Measurements from ENCODE around the gene SEPTIN5.

Gene SEPTIN5

DNA sequence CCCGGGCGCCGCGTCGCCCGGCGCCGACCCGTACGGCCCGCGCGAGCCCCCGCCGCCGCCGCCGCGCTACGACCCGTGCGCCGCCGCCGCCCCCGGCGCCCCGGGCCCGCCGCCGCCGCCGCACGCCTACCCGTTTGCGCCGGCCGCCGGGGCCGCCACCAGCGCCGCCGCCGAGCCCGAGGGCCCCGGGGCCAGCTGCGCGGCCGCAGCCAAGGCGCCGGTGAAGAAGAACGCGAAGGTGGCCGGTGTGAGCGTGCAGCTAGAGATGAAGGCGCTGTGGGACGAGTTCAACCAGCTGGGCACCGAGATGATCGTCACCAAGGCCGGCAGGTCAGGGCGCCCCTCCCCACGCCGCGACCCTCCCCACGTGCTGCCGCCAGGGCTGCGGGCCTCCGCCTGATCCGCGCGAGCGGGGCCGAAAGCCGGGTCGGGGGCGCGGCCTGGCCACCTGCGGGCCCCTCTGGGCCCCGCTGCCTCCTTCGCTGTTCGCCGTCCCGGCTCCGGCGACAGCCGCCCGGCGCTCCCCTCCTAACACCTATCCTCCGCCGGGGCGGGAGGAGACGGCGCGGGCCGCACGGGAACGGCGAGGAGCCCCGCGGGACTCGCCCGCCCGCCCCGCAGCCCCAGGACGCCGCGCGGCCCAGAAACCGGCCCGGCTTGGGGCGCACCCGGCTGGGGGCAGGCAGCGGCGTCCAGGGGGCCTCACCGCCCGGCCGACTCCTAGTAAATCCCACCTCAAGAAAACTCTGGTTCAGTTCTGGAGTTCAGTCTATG, 46.8 kb downstream of the SEPTIN5 start:
- peak; percentile 60 for DNase-seq (ENCODE audit: low spot score)

- peak; percentile 76 for DNase-seq (ENCODE audit: low spot score)
Measured at GRCh38 chr22:19761725-19762567, 47.6 kb downstream of the SEPTIN5 start.

GRCh38 chr22:19762568-19763457, 48.5 kb downstream of the SEPTIN5 start:
- peak; percentile 60 for DNase-seq (ENCODE audit: low spot score)

DNA sequence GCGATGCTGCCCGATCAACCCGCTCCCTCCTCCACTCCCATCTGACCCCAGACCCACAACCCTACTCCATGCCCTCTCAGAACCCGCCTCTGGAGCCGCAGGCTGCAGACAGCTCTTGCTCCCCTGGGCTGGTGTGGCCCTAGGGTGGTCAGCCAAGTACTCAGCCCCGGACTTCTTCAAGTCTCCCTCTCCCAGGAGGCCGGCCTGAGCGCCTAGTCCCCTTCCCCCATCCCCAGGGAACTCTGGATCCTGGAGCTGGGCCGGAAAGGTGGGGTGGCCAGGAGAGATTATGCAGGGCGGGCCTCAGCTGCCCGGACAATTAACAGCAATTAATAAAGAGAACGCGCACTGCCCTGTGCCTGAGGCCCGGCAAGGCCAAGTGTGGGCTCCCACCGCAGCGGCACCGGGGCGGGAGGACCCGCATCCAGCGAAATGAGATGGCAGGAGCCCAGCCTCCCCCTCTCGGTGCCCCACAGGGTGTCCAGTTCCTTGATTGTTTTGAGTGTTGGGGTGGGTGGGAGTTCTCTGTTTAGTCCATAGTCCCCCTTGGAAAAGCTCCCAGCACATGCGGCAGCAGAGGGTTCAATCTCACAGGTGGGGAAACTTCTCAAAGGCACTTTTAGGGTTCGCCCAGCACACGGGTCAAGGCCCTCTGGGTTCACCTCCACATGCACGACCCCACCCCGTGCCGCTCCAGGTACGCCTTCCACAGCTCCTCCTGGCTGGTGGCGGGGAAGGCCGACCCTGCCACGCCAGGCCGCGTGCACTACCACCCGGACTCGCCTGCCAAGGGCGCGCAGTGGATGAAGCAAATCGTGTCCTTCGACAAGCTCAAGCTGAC, 49.4 kb downstream of the SEPTIN5 start:
- DNase-seq (ENCODE audit: low spot score): no peak

GRCh38 chr22:19764299-19764593, 49.9 kb downstream of the SEPTIN5 start:
- DNase-seq (ENCODE audit: low spot score): no peak

- no peak for DNase-seq (ENCODE audit: low spot score)
Measured at GRCh38 chr22:19764636-19765476, 50.6 kb downstream of the SEPTIN5 start.

- DNase-seq (ENCODE audit: low spot score): peak; percentile 65
Measured at GRCh38 chr22:19765477-19766239, 51.4 kb downstream of the SEPTIN5 start.

DNA sequence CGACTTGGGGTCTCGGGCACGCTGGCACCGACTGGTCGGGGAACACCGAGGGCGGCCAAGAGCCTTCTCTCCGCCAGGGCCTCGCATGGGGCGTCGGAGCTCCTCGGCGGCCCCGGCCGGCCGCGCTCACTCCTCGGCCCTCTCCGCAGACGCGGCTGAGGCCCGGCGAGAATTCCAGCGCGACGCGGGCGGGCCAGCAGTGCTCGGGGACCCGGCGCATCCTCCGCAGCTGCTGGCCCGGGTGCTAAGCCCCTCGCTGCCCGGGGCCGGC, 51.9 kb downstream of the SEPTIN5 start:
- DNase-seq (ENCODE audit: low spot score): no peak

GRCh38 chr22:19766511-19767426, 52.5 kb downstream of the SEPTIN5 start:
- no peak for DNase-seq (ENCODE audit: low spot score)

DNA sequence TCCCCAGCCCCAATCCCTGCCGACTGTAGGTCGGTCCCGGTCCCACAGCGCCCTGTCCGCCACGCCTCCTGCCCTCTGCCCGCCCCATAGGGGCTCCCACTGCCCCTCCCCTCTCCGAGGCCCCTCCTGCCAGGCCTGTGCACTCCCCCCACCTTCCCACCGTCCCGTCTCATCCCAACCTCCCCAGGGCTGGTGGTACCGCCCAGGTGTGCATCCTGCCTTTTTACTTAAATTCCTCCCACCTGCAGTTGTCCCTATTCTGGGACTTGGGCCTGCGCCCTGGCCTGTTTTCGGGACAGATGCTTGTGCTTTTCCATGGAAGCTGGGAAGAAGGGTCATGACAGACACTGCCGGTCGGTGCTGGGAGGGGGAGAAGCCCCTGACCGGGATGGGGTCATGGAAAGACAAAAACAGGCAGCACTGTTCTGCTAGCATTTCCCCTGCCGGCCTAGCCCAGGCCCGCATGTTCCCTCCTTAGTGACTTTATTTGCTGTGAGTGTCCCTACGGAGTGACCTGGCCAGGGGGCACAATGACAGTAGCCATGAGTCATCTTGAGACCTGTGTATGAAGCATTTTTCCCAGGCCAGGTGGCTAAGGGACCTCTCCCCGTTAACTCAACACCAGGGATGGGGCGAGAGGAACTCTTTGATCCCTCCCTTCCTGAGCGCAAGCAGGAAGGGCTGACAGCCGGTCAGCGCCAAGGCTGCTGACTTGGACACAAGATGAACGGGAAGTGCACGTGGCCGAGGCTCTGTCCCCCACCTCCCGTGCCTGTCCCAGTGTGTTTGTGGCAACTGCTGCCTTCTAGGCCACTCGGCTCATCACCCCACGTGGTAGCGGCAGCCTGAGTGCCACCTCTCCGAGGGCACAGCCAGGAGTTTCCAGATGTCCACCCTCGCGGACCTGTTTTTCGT, 53.4 kb downstream of the SEPTIN5 start:
- no peak for DNase-seq (ENCODE audit: low spot score)

- DNase-seq (ENCODE audit: low spot score): no peak
Measured at GRCh38 chr22:19769393-19769715, 55.1 kb downstream of the SEPTIN5 start.

- no peak for DNase-seq (ENCODE audit: low spot score)
Measured at GRCh38 chr22:19770349-19771220, 56.3 kb downstream of the SEPTIN5 start.

DNA sequence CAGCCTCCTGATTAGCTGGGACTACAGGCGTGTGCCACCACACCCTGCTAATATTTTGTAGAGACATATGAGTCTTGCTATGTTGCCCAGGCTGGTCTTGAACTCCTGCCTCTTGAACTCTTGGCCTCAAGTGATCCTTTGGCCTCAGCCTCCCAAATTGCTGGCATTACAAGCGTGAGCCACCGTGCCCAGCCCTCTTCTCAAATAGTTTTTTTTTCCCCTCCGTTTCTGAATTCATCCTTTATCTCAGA, 58.0 kb downstream of the SEPTIN5 start:
- no peak for DNase-seq (ENCODE audit: low spot score)
